Activated CD8-positive, alpha-beta memory T cell treated with anti-CD3 and anti-CD28 coated beads, Interleukin-2, amount 50 U/mL, for 4 hours (primary cell): ENCODE results near the gene HNRNPA1.
"Not testable (repeated sequence)": the region's sequence is repeated elsewhere in the genome, so short reads cannot be mapped to it uniquely, and the experiment has no call there.

ENCODE experiments used
- DNase-seq: peaks from one replicate; pipeline ENCODE4 v3.0.0-alpha.2; 2020

HNRNPA1 gene

GRCh38 chr12:54277823-54278276 lies 2.7 kb upstream of the HNRNPA1 start:
- DNase-seq: no peak

GRCh38 chr12:54279227-54279631 lies 1.3 kb upstream of the HNRNPA1 start:
- DNase-seq: no peak

- DNase-seq: peak; percentile 99
These were observed 676 bp upstream of the HNRNPA1 start, which contains the start of gene CBX5 for GRCh38 chr12:54279632-54280467. CBX5 (minus strand) TSS chr12:54280122; CDS start chr12:54257650, 22,472 bp downstream.

- not testable (repeated sequence) for DNase-seq
These were observed 724 bp downstream of the HNRNPA1 start for GRCh38 chr12:54281261-54281638.

GRCh38 chr12:54281694-54282093 lies 1.2 kb downstream of the HNRNPA1 start:
- DNase-seq: not testable (repeated sequence)

- no peak for DNase-seq
These were observed 2.5 kb downstream of the HNRNPA1 start for GRCh38 chr12:54282949-54283593.

GRCh38 chr12:54284070-54284780 lies 3.7 kb downstream of the HNRNPA1 start:
- DNase-seq: not testable (repeated sequence)

GRCh38 chr12:54285150-54286041 lies 4.9 kb downstream of the HNRNPA1 start:
- no peak for DNase-seq

GRCh38 chr12:54286042-54287030 lies 5.8 kb downstream of the HNRNPA1 start:
- no peak for DNase-seq

GRCh38 chr12:54287261-54288157 lies 7.0 kb downstream of the HNRNPA1 start:
- DNase-seq: no peak

- no peak for DNase-seq
These were observed 11.8 kb downstream of the HNRNPA1 start for GRCh38 chr12:54292083-54292930.

- DNase-seq: no peak
These were observed 12.4 kb downstream of the HNRNPA1 start for GRCh38 chr12:54292931-54293241.

GRCh38 chr12:54294152-54294952 lies 13.8 kb downstream of the HNRNPA1 start:
- peak; percentile 58 for DNase-seq

- no peak for DNase-seq
These were observed 14.5 kb downstream of the HNRNPA1 start for GRCh38 chr12:54294953-54295566.

GRCh38 chr12:54296393-54297099 lies 16.0 kb downstream of the HNRNPA1 start:
- DNase-seq: no peak

- no peak for DNase-seq
These were observed 18.4 kb downstream of the HNRNPA1 start for GRCh38 chr12:54298904-54299303.
